T47D (cell line): ENCODE results near the gene PPP1CA.

Experiments used
- DNase-seq, 2 experiments: peaks; one replicate each; pipeline versions ENCODE4 v3.0.0 to v3.0.0-alpha.2; 2011 to 2012; ENCODE audit warnings: low read depth in 1 of 2, low spot score in 1 of 2
- JUND ChIP-seq: IDR thresholded peaks from 2 replicates; pipeline ENCODE4 v1.6.1; 2012; ENCODE audit warnings: low read depth
- in situ Hi-C: cut with HindIII; loops from 2 replicates; pipeline ENCODE4 v1.10.0; 2016; ENCODE audit warnings: low sequenced_read_pairs, low pct_unique_long_range_greater_than_20kb

The PPP1CA gene

DNA sequence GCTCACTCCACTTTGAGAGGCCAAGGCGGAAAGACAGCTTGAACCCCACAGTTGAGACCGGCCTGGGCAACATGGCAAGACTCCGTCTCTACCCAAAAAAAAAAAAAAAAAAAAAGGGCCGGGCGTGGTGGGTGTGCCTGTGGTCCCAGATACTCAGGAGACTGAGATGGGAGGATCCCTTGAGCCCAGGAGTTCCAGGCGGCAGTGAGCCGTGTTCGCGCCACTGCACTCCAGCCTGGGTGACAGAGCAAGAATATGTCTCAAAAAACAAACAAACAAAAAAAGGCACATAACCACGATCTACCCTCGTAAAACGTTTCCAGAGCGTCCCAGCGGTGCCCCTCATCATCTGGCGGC, 10.7 kb downstream of the PPP1CA start:
- TF ChIP-seq JUND, result no peak
- in situ Hi-C loops, result no loop called here
- DNase-seq, result no peak

DNA sequence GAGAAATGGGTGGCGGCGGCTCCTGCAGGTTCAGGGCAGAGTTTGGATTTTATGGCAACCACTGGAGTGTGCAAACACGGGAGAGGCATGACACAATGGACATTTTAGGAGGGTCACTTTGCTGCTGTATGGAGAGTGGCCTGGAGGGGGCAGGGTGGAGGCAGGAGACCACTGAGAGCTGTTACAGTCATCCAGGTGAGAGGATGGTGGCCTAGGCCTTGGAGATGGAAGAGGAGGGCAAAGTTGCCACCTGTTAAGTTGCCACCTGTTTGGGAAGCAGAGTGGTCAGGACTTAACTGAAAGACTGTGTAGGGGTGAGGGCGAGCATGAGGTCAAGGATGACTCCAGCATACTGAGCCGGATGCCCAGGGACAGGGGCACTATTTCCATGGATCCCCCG, 12.2 kb downstream of the PPP1CA start:
- DNase-seq, result peak in 1 of 2 experiments; percentile 66
- TF ChIP-seq JUND, result no peak
- in situ Hi-C loops, result no loop called here

DNA sequence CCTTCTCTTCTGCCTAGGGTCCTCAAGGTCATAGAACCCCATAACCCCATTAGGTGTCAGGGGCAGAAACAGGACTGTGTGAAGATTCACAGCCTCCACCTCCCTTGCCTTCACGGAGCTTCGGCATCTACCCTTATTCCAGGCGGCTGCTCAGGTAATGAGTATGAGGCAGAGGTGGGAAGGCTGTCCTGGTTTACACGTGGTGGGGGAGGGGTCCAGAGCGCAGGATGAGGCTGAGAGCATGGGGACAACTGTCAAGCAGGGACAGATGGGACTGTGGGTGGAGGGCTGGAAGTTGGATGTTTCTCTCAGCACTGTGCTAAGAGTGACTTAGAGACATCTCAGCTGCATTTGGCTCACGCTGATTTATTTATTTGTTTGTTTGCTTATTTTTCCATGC, 14.1 kb downstream of the PPP1CA start:
- DNase-seq, result no peak
- no peak for TF ChIP-seq JUND
- in situ Hi-C loops, result no loop called here

DNA sequence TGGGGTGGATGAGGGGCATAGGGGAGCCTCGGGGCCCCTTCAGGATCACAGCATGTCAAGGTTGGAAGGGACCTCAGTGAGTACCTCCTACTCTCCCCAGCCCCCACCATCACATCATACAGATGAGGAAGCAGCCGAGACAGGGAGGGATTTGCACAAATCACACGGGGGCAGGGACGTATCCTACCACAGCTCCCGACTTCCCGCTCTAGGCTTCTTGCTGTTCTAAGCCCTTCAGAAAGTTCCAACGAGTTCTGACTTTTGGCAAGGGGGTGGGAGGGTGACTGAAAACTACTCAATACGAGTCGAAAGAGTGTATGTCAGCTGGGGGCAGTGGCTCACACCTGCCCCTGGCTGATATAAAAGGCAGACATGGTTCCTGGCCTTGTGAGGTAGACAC, 14.6 kb downstream of the PPP1CA start:
- in situ Hi-C loops, result no loop called here
- no peak for DNase-seq
- no peak for TF ChIP-seq JUND

DNA sequence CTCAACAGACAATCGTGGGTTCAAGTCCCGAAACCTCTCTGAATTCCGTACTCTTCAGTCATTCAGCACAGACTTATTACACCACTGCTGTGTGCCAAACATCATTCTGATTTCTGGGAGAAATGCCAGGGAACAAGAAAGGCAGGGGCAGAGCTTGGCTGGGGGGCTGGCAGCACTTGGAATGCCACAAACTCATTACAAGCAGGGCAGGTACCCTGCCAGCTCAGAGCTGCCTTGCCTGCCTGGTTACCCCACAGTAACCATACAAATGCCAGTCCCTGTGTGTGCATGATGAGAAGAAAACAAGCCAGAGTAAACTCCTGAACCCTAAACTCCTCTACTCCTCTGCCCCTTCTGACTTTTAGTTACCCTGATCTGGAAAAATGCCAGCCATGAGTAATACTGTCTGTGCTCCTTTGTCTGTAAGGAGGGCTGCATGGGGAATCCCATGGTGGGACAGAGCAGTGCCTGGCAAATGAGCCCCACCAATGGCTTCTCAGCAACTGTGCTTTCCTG, 16.7 kb downstream of the PPP1CA start:
- in situ Hi-C loops, result no loop called here
- TF ChIP-seq JUND, result no peak
- DNase-seq, result no peak

DNA sequence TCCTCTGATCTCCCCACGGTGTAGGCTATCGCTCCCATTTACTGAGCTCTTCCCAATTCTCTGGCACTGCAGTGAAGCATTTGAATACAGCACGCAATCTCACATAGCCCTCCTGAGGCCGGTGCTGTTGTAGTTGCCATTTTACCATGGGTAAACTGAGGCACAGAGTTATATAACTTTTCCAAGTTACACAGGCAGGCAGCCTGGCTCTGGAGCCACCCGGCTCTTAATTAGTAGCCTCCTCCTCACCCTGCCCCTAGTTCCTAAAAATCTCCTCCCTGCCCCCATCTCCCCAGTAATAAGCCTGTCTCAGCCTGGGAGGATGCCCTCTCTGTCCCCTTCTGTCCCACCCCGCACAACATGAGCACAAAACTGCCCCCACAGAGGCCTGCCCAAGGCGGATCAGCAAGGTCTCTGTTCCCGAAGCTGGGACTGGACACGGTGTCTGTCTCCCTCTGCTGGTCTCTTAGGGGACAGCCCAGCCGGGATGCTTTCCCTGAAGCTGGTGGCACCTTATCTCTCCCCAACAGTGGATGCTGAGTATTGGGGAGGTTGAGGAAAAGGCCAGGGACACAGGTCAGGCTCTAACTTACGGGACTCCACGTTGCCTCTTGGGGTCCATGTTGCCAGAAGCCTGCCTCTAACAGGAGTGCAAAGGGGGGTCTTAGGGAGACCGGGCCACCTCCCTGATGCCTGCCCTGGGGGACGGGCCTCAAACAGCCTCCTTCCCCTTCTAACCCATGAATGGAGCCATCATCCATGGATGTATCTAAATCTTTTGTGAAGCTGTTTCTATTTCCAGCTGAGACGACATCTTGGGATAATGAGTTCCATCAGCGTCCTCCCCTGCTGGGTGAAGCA, 19.2 kb downstream of the PPP1CA start:
- TF ChIP-seq JUND, result no peak
- in situ Hi-C loops, result no loop called here
- peak; percentile 75 to 87 for DNase-seq

DNA sequence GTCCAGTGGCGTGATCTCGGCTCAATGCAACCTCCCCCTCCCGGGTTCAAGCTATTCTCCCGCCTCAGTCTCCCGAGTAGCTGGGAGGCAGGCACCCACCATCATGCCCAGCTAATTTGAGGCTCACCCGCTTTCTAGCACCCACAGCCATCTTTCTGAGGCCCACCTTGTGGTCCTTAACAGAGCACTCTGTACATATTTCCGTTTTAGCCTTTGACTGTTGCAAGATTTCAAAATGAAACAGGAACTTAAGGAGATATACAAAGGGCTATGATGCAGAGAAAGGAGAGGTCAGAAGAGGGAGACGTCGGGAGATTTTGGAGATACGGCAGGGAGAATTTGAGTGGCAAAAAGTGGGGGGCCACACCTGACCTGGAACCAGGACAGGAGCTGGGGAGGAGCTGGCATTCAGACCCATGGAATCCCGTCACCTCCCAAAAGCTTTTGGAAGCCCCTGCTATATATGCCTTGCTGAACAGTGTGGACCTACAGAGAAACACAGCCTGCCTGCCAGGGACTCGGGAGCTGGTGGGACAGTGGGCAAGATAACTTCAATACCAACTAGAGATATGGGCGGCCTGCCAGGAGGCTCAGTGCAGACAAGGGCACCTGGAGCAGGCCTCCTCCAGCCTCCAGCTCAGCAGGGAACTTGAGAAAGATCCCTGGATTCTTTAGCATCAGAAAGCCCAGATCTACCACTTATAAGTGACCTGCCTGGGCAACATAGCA, 20.2 kb downstream of the PPP1CA start:
- no peak for TF ChIP-seq JUND
- in situ Hi-C loops, result no loop called here
- no peak for DNase-seq

DNA sequence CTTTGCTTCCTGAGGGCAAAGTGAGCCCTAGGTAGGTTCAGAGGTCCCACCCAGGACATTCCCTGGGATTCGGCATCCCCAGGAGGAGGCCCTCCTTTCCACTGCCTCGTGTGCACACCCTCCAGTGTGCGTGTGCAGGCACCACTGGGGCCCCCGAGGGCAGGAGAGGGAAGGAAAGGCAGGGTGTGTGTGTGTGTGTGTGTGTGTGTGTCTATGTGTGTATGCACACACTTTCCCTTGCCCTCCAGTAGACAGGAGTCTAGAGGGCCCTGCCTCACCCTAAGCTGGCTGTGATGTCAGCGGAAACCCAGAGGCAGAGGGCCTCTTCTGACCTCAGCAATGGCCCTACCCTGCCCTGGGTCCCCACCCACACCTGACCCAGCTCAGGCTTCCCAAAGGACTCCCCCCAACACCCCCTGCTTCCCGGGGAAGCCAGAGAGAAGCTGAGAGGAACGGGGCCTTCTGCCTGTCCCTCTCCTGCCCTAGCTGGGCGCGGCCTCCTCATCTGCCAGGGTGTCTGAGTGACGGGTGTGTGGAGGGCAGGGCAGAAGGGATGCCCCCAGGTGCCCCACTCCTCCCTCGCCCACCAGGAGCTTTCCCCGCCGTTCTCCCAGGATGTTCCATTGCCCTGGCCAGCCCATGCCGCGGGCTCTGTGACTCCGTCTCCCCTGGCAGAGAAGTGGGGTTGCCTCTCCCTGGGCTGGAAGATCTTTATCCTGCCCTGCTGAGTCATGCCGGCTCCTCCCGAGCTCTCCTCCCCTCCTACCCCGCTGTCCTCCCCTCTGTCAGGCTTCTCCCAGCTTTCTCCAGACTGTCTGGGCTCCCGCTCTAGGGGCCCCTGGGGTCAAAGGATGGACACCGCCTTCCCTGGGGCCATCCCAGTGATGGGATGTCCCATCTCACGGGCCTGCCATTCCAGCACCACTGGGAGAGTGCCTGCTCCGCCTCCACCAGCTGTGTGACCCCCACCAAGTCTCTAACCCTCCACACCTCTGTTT, 22.3 kb downstream of the PPP1CA start:
- no peak for DNase-seq
- TF ChIP-seq JUND, result no peak
- in situ Hi-C loops, result no loop called here

DNA sequence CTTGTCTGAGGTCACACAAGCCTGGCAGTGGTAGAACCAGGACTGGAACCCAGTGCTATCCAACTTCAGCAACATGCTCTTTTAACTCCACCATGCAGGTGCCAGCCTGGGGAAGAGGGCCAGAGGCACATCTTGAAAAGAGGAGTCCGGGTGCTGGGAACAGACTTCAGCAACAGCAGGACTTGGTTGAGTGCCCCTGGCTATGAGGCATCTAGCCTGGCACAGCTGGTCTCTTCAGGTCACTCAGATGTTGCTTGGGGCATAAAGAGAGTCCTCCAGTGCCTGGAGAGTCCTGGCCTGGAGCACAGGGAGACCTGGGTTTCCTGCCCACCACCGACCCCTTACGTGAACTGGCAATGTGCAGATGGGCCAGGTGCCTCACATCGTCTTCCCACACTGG, 23.1 kb downstream of the PPP1CA start:
- DNase-seq, result no peak
- TF ChIP-seq JUND, result no peak
- in situ Hi-C loops, result no loop called here

DNA sequence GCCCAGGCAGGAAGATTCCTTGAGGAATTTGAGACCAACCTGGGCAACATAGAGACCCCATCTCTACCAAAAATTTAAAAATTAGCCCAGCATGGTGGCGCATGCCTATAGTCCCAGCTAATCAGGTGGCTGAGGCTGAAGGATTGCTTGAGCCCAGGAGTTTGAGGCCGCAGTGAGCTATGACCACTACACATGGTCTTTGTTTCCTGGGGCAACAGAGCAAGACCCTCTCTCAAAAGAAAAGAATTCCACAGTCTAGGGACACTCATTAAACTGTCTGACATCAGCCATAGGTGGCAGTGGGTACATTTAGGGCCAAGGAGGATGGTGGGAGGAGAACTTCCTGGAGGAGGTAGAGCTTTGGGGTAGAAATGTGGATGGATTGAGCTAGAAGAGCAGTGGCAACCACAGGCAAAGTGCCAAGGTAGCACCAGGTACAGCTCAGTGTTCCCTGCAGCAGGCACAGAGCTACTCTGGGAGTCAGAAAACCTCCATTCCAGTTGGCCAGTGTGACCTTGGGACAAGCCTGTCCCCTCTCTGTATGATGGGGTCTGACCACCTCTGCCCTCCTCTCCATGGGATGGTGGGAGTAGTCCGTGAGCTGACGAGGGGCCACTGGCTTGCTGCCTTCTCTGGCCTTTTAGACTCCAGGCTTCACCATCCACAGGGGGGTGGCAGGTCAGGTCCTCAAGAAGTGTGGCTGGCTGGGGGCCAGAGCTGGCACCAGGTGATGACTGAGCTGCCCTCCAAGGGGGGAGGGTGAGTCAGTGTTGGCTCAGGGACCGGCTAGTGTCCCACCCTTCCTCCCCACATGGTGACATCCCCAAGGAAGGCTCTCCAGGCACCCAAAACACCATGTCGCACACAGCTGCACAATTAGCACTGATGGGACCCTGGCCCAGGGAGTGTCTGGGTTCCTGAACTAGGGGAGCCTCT, 24.5 kb downstream of the PPP1CA start:
- TF ChIP-seq JUND, result no peak
- in situ Hi-C loops, result no loop called here
- no peak for DNase-seq

DNA sequence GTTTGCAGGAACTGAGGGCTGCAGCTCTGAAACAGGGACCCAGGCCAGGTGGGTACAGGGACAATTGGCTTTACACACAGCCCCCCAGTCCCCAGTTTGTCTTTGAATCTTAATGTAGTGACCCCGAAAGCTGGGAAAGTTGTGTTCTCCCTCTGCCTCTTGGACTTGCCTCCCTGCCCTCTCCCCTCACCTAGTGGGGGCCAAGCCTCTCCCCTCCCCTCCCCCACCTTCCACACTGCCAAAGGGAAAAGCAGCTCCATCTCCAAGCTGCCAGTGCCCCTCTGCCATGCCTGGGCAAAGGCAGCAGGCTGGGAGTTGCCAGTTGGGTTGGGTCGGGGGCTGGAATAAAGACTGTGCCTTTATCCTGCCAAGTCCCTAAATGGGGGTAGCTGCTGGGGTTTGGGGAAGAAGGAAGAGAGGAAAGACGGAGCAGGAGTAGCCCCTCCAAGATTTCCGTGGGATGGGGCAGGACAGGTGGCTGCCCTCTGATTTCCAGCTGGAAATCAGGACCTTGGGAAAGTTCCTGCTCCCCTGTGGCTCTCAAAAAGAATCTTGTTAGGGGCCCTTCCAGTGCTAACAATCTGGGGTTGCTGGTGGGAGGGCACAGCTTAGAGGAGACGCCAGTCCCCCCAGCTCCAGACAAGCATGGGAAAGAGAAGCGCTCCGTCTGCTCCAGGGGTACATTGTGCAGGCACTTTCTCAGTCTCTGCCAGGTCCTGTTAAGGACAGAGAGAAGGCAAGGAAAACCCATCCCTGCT, 25.4 kb downstream of the PPP1CA start:
- in situ Hi-C loops, result no loop called here
- DNase-seq, result no peak
- no peak for TF ChIP-seq JUND
